Osteoblast (primary cell): ENCODE data around the gene MS4A15. TPM values are rescaled to one million over a fixed set of nuclear protein-coding genes. Genes with fewer than 3 reads are reported as not detected.

ENCODE experiments used
- DNase-seq: peaks from one replicate; pipeline ENCODE4 v3.0.0; 2011; ENCODE audit warnings: low spot score, mixed read lengths; ENCODE audit not compliant: insufficient read length; ENCODE audit errors: missing footprints
- H2AFZ ChIP-seq: 2 replicates; pipeline ENCODE4 v1.6.0; 2011; ENCODE audit warnings: mild to moderate bottlenecking, low read length
- H3K27ac ChIP-seq: 2 replicates; pipeline ENCODE4 v1.5.1; 2011; ENCODE audit warnings: mild to moderate bottlenecking, low read depth, low read length, moderate library complexity
- H3K27me3 ChIP-seq: 2 replicates; pipeline ENCODE4 v1.6.0; 2012; ENCODE audit warnings: mild to moderate bottlenecking, control low read depth, inconsistent platforms, low read length, moderate library complexity; ENCODE audit not compliant: insufficient read depth
- H3K36me3 ChIP-seq: 2 replicates; pipeline ENCODE4 v1.5.1; 2011; ENCODE audit warnings: mild to moderate bottlenecking, low read length, control low read depth, moderate library complexity; ENCODE audit not compliant: insufficient read depth
- H3K4me1 ChIP-seq: 2 replicates; pipeline ENCODE4 v1.5.1; 2011; ENCODE audit warnings: mild to moderate bottlenecking, low read length, control low read depth, moderate library complexity; ENCODE audit not compliant: insufficient read depth
- H3K4me2 ChIP-seq: 2 replicates; pipeline ENCODE4 v1.6.0; 2011; ENCODE audit warnings: mild to moderate bottlenecking, low read length; ENCODE audit not compliant: insufficient read depth
- H3K4me3 ChIP-seq: fragments of 200-600 bp; sonication (generic); 3 replicates; pipeline ENCODE4 v1.5.1; 2012; ENCODE audit warnings: mild to moderate bottlenecking, low read length, inconsistent platforms; ENCODE audit not compliant: insufficient read depth
- H3K79me2 ChIP-seq: 2 replicates; pipeline ENCODE4 v1.6.0; 2012; ENCODE audit warnings: mild to moderate bottlenecking, low read length, control low read depth, inconsistent platforms; ENCODE audit not compliant: insufficient read depth
- H3K9me3 ChIP-seq: 2 replicates; pipeline ENCODE4 v1.5.1; 2011; ENCODE audit warnings: low read depth, low read length, control low read depth
- H4K20me1 ChIP-seq: 2 replicates; pipeline ENCODE4 v1.6.0; 2012; ENCODE audit warnings: mild to moderate bottlenecking, low read length, control low read depth; ENCODE audit not compliant: insufficient read depth
- CTCF ChIP-seq: IDR thresholded peaks from 2 replicates; pipeline ENCODE4 v1.5.1; 2011; ENCODE audit warnings: mild to moderate bottlenecking, low read depth, low read length, moderate library complexity; ENCODE audit errors: extremely low read depth
- total RNA-seq: library from RNA; depleted of rRNA; stranded (reverse); fragments of >200 nt; gene quantifications from 2 replicates; pipeline ENCODE4 v1.2.3, GENCODE V29; 2012

Gene MS4A15
- total RNA-seq, 1 donor, result not detected

GRCh38 chr11:60780774-60781173, 24.1 kb downstream of the MS4A15 start:
- H3K9me3 ChIP-seq, result no peaks in the 10 kb centered on the region
- peaks cover 13% of the 10 kb centered on the region for H3K4me1 ChIP-seq
- no peak for DNase-seq
- no peaks in the 10 kb centered on the region for H3K36me3 ChIP-seq
- no peak for TF ChIP-seq CTCF
- H3K4me2 ChIP-seq, result no peak overlapping the region
- H3K27ac ChIP-seq, result no peak overlapping the region
- no peak overlapping the region for H3K4me3 ChIP-seq
- H3K79me2 ChIP-seq, result no peaks in the 10 kb centered on the region
- H3K27me3 ChIP-seq, result peaks cover 23% of the 10 kb centered on the region
- no peaks in the 10 kb centered on the region for H4K20me1 ChIP-seq
- H2AFZ ChIP-seq, result no peak overlapping the region

- DNase-seq, result no peak
- no peaks in the 10 kb centered on the region for H3K9me3 ChIP-seq
- H3K4me2 ChIP-seq, result no peak overlapping the region
These were observed 24.8 kb downstream of the MS4A15 start for GRCh38 chr11:60781286-60781980.

GRCh38 chr11:60781981-60782316, 25.3 kb downstream of the MS4A15 start:
- no peaks in the 10 kb centered on the region for H3K79me2 ChIP-seq
- peaks cover 23% of the 10 kb centered on the region for H3K27me3 ChIP-seq
- H3K4me2 ChIP-seq, result no peak overlapping the region
- no peaks in the 10 kb centered on the region for H3K36me3 ChIP-seq
- H3K4me3 ChIP-seq, result no peak overlapping the region
- peaks cover 19% of the 10 kb centered on the region for H3K4me1 ChIP-seq
- TF ChIP-seq CTCF, result no peak
- no peak overlapping the region for H3K27ac ChIP-seq
- no peak overlapping the region for H2AFZ ChIP-seq
- no peaks in the 10 kb centered on the region for H3K9me3 ChIP-seq
- H4K20me1 ChIP-seq, result no peaks in the 10 kb centered on the region
- DNase-seq, result no peak

More at GRCh38 chr11:60781286-60781980, 24.8 kb downstream of the MS4A15 start:
- Histone ChIP-seq H4K20me1 (no peaks in the 10 kb centered on the region), H3K27ac (no peak overlapping the region), H3K79me2 (no peaks in the 10 kb centered on the region), H3K4me1 (peaks cover 16% of the 10 kb centered on the region), H3K36me3 (no peaks in the 10 kb centered on the region), H3K4me3 (no peak overlapping the region), H2AFZ (no peak overlapping the region), H3K27me3 (peaks cover 23% of the 10 kb centered on the region)
- TF ChIP-seq CTCF, result no peak

- no peak overlapping the region for H3K27ac ChIP-seq
- H2AFZ ChIP-seq, result no peak overlapping the region
- no peak for TF ChIP-seq CTCF
- H4K20me1 ChIP-seq, result no peaks in the 10 kb centered on the region
- H3K4me3 ChIP-seq, result no peak overlapping the region
- peaks cover 23% of the 10 kb centered on the region for H3K27me3 ChIP-seq
- no peaks in the 10 kb centered on the region for H3K79me2 ChIP-seq
- no peaks in the 10 kb centered on the region for H3K36me3 ChIP-seq
- no peak overlapping the region for H3K4me2 ChIP-seq
- no peak for DNase-seq
- peaks cover 18% of the 10 kb centered on the region for H3K4me1 ChIP-seq
- H3K9me3 ChIP-seq, result no peaks in the 10 kb centered on the region
These were observed 25.9 kb downstream of the MS4A15 start for GRCh38 chr11:60782393-60783140.
